GM21737 (cell line): ENCODE data around the gene ZNF865.

Source experiments
- ATAC-seq: cut with Tn5 transposase; IDR thresholded peaks from one replicate; pipeline ENCODE4 v1.9.1; 2021; ENCODE audit warnings: mild to moderate bottlenecking, moderate library complexity; ENCODE audit not compliant: unreplicated experiment

ZNF865 gene

DNA sequence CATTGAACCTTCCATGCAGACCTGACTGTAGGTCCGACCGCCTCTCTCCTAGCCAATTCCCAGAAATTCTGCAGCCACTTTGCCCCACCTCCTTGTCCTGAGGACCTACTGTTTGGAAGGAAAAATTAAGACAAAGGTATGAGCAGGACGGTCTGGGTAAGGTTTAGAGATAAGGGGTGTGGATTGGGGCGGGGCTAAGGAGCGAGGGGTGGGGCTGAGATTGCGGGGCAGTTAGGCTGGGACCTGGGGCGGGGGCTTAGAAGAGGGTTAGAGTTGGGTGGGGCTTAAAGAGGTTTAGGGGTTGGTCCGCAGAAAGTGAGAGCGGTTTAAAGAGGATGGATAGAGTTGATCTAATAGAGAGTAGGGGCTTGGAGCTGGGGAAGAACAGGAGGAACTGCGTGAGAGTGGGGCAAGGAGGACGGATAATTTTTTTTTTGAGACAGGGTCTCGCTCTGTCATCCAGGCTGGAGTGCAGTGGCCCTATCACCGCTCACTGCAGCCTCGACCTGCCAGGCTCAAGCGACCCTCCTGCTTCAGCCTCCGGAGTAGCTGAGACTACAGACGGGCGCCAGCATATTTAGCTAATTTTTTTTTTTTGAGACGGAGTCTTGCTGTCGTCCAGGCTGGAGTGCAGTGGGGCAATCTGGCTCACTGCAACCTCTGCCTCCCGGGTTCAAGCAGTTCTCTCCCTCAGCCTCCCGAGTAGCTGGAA is 1.7 kb upstream of the ZNF865 start:
- no peak for ATAC-seq

DNA sequence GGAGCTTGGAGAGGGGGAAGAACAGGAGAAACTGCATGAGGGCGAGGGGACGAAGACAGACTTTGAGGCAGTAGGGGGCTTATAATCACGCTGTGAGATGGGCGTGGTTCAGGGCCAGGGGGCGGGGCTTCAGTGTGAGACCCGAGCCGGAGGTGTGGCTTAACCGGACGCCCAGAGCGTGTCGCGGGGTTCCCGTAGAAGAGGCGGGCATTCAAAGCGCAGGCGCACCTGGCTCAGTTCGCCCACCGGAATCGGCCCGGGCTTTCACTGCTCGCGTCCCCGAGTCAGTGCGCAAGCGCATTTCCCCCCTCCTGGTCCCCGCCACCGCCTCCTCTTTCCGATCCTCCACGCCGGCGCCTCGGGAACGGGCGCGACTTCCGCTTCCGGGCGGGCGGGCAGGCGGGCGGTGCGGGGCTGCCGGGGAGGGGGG is 225 bp upstream of the ZNF865 start:
- ATAC-seq, result peak; percentile 48

DNA sequence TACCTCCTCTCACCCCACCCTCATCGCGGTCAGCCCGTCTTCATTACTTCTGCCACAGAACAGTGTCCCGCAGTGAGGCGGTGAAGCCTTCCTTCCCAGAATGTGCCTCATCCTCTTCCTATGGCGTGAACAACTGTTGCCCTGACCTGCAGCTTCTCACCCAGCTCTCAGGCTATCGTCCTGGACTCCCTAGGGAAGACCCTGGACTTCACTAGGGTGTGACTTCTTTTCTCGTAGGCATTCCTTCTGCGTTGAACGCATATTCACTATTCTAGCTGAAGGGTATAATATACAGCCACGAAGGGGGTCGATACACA is 982 bp downstream of the ZNF865 start:
- ATAC-seq, result no peak

DNA sequence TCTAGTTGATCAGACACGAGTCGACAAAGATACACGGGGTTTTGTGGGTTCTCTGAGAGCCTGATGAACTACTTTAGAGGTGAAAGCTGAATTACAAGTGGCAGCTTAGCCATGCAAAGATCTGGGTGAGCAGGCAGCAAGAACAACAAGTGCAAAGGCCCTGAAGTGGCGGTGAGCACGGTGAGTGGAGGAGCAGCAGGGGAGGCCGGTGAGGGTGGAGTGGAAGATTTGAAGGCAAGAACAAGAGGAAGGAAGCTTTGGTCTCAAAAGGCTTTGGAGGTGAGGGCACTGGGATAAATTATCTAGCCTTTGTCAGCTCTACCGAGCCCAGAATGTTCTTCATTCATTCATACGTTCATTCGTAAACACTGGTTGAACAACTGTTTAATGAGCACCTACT is 1.4 kb downstream of the ZNF865 start:
- no peak for ATAC-seq

DNA sequence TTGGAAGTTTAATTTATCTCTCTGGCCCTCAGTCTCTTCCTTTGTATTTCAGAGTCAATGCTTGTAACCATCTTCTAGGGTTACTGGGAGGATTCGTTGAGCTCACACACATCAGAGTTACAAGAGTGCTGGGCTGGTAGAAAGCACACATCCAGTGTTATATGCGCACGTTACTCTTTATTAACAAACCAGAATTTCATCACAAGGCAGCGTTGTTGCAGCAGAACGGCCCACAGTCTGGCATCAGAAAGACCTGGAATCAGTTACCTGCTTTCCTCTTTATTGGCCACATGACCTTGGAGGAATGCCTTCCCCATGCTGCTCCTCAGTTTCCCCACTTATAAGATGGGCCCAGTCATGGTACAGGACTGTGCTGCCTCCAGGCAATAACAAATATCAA is 3.9 kb downstream of the ZNF865 start:
- ATAC-seq, result no peak

DNA sequence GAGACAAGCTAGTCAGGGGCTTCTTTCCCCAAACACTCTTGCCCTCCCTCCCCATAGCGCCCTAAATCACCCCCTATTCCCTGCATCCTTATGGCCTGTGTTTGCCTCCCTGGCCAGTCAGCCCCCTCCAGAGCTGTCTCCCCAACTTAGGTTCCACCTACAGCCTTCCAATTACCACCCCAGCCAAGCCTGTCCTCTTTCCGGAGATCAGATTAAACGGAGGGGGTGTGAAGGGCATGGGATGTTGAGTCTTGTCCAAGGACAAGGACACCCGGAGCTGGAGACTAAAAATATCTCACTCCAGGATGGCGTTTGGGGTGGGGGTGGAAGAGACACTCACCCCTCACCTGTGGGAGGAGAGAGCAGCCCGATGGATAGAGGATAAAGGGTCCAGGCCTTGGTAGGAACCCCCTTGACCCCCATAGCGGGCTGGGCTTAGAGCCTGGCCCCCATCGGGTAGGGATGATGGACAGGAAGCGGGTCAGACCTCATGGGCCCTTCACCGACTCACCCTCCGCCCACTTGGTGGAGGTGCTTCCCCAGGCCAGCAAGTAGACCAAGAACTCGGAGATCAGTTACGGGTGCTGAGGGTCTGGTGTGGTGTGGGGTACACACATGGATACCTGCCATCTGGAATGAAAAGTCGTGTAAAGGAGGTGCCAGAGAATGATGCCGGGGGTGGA is 6.0 kb downstream of the ZNF865 start:
- no peak for ATAC-seq

DNA sequence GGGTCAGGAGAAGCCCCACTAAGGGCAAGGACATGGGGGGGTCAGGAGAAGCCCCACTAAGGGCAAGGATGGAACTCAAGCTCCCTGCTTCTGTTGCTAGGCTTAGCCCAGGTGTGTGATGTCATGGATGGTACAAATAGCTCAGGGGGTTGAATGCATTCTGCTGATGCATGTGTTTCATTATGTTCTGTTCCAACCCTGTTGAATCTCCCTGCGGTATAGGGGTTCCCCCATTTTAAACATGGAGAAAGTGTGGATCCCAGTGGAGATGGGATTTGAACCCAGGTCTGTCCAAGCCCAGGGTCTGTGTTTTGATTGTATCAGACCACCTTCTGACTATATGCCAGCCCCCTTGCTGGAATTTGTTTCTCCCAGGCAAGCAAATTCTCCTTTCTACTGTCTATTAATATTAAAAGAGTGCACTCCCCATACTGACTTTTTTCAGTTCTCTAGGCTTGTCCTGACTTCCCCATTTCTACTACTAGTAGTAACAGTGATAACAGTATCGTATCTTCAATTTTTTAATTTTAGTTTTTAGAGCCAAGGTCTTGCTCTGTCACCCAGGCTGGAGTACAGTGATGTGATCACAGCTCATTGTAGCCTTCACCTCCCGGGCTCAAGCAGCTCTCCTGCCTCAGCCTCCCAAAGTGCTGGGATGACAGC is 6.7 kb downstream of the ZNF865 start:
- ATAC-seq, result no peak

DNA sequence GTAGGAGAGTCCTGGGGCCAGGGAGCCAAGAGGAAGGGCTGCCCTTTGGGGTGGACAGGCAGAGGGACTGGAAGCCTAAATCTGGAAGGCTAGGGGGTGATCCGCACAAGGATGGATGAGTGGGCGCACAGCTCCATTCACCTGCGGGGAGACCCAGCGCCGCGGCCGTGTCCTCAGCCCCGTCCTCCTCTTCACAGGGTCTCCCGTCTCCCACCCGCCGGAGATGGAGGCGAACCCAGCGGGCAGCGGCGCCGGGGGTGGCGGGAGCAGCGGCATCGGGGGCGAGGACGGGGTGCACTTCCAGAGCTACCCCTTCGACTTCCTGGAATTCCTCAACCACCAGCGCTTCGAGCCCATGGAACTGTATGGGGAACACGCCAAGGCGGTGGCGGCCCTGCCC is 7.9 kb downstream of the ZNF865 start:
- ATAC-seq, result no peak

DNA sequence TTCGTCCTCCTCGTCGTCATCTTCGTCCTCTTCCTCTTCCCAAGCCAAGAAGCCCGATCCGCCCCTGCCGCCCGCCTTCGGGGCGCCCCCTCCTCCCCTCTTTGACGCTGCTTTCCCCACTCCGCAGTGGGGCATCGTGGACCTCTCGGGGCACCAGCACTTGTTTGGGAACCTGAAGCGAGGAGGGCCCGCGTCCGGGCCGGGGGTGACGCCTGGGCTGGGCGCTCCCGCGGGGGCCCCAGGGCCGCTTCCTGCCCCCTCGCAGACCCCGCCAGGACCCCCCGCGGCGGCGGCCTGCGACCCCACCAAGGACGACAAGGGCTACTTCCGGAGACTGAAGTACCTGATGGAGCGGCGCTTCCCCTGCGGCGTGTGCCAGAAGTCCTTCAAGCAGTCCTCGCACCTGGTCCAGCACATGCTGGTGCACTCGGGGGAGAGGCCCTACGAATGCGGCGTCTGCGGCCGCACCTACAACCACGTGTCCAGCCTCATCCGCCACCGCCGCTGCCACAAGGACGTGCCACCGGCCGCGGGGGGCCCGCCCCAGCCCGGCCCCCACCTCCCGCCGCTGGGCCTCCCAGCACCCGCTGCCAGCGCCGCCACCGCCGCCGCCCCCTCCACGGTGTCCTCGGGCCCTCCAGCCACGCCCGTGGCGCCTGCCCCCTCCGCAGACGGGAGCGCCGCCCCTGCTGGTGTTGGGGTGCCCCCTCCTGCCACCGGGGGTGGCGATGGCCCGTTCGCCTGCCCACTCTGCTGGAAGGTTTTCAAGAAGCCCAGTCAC is 8.7 kb downstream of the ZNF865 start:
- no peak for ATAC-seq

DNA sequence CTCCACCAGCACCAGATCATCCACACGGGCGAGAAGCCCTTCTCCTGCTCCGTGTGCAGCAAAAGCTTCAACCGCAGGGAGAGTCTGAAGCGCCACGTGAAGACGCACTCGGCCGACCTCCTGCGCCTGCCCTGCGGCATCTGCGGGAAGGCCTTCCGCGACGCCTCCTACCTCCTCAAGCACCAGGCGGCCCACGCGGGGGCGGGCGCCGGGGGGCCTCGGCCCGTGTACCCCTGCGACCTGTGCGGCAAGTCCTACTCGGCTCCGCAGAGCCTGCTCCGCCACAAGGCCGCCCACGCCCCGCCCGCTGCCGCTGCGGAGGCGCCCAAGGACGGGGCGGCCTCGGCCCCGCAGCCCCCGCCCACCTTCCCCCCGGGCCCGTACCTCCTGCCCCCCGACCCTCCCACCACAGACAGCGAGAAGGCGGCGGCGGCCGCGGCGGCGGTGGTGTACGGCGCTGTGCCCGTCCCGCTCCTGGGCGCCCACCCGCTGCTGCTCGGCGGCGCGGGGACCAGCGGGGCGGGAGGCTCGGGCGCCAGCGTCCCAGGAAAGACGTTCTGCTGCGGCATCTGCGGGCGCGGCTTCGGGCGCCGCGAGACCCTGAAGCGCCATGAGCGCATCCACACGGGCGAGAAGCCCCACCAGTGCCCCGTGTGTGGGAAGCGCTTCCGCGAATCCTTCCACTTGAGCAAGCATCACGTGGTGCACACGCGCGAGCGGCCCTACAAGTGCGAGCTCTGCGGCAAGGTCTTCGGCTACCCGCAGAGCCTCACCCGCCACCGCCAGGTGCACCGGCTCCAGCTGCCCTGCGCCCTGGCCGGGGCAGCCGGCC is 9.5 kb downstream of the ZNF865 start:
- no peak for ATAC-seq

DNA sequence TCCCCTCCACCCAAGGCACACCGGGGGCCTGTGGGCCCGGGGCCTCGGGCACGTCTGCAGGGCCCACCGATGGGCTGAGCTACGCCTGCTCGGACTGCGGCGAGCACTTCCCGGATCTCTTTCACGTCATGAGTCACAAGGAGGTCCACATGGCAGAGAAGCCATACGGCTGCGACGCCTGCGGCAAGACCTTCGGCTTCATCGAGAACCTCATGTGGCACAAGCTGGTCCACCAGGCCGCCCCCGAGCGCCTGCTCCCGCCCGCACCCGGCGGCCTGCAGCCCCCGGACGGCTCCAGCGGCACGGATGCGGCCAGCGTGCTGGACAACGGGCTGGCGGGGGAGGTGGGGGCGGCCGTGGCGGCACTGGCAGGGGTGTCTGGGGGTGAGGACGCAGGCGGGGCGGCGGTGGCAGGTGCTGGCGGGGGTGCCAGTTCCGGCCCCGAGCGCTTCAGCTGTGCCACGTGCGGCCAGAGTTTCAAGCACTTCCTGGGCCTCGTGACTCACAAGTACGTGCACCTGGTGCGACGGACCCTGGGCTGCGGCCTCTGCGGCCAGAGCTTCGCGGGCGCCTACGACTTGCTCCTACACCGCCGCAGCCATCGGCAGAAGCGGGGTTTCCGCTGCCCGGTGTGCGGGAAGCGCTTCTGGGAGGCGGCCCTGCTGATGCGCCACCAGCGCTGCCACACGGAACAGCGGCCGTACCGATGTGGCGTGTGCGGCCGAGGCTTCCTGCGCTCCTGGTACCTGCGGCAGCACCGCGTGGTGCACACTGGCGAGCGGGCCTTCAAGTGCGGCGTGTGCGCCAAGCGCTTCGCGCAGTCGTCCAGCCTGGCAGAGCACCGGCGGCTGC is 10.3 kb downstream of the ZNF865 start:
- ATAC-seq, result no peak

DNA sequence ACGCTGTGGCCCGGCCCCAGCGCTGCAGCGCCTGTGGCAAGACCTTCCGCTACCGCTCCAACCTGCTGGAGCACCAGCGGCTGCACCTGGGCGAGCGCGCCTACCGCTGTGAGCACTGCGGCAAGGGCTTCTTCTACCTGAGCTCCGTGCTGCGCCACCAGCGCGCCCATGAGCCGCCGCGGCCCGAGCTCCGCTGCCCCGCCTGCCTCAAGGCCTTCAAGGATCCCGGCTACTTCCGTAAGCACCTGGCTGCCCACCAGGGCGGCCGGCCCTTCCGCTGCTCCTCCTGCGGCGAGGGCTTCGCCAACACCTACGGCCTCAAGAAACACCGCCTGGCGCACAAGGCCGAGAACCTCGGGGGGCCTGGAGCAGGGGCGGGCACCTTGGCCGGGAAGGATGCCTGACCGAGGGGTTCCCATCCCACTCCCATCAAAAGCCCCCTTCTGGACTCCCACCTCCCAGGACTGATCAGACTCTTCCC is 11.0 kb downstream of the ZNF865 start:
- no peak for ATAC-seq

DNA sequence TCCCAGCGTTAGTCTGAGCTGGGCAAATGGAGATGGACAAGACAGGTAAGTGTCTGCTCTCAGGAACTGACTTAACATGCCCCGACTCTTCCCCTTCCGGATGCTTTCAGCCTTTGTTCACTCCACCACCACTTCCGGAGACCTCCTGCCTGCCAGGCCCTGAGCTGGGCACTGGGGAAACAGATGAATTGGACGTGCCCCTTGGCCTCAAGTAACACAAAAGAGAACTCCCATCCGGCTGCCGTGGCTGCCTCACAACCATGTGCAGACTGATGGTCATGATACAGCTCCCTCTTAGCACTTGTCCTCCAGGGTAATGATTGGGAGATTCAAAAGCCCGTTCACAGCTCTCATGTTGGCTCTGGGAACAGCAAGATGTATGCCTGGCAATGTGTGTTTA is 12.0 kb downstream of the ZNF865 start:
- ATAC-seq, result no peak

DNA sequence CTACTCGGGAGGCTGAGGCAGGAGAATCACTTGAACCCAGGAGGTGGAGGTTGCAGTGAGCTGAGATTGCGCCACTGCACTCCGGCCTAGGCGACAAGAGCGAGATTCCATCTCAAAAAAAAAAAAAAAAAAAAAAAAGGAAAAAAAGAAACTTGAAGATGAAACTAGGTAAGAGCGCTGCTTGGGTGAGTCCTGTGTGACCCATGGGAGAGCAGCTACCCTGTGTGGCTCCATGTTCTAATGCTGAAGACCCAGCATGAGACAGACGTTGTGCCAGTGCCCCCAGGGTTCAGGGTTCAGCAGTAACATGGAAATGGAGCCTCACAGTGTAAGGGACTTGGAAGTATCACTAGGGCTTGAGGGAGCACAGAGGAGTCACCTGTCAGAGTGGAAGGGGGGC is 13.0 kb downstream of the ZNF865 start:
- no peak for ATAC-seq

DNA sequence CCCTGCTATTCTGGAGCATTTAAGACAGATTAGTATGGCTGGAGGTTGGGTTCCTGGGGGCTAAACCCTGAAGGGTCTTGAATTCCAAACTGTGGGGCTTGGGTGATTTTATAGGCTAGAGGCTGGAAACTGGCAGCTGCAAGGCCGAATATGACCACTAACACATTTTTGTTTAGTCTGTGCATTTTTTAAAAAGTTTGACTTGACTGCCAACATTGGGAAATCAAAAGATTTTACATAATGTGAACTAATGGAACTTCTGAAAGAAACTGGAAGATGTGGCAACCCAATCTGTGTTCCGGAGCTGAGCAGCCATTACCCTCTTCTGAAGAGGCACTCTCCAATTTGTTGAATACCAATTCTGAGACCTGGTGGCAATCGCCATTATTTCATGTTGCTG is 13.8 kb downstream of the ZNF865 start:
- no peak for ATAC-seq

DNA sequence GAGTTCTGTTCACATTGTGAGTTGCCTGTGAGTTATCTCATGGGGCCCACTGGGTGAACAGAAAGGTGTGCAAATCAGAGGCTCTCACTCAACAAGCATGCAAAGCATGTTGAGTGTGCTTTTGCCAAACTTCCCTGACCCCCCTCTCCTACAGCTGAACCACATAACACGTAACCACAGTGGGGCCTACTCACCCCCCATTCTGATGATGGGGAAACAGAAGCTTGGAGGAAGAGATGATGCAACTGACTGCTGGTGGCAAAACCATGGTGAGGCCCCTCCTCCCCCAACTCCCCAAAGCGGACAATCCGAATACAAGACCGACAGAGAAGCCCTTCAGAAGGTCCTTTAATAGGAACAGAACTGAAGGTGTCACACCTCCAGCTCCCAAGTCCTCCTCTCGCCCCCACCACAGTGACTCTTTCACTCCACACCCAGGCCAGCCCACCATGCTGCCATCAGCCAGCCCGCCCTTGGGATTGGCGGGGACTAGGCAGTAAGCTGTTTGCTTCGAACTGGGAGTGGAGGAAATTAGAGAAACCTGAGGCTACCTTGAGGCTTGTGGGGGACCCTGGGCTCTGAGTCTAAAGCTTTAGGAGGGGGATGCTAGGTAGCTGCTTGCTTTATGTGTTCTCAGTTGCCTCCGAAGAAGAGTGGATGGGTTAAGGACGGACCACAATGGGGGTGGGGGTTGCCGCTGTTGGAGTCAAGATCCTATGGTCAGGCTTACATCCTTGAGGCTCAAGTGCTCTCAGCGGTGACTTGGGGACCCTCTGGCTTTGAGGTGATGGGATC is 15.2 kb downstream of the ZNF865 start:
- ATAC-seq, result no peak

DNA sequence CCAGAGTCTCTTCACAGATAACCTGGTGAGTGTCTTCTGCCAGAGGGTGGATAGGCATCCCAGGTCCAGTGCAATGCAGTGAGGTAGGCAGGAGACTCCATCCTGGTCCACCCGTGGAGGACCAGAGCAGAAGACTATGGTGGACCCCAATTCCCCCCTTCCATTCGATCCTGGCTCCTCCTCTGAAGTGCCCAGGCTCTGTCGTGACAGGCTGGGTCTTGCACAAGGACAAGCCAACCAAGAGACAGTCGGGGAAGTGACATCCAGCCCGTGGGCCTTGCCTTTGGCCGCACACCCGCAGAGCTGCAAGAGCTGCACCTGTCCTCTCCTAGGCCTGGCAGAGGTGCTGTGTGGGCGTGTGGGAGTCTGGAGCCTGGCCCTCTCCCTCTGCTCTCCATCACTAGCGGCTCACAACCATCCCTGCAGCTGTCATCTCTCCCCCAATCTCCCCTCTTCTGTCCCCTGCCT is 15.8 kb downstream of the ZNF865 start:
- no peak for ATAC-seq

DNA sequence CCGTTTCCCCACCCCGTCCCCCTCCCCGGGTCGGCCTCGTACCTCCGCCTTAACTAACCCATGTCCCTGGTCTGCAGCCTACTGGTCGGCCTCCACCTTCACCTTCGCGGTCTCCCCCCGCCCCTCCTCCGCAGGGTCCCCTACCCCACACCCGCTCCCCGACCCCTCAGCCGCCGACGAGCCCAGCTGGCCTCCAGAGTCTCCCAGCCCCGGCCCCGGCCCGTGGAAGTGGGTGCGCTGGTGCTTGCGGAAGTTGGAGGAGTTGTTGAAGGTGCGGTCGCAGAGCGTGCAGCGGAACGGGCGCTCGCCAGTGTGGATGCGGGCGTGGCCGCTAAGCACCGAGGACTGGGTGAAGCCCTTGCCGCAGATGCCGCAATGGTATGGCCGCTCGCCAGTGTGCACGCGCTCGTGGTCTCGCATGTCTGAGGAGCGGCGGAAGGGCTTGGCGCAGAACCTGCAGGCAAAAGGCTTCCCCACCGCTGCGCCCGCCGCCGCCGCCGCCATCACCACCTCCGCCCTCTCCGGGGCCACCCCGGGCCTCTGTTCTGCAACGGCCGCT is 16.3 kb downstream of the ZNF865 start:
- ATAC-seq, result no peak
